Endothelial cell (in vitro differentiated cells): ENCODE measurements around the gene FGD3. TPM values are rescaled to one million over a fixed set of nuclear protein-coding genes. Genes with fewer than 3 reads are reported as not detected.

Source experiments
- DNase-seq: peaks from one replicate; pipeline ENCODE4 v3.0.0; 2021; ENCODE audit warnings: low spot score
- H3K27ac Mint-ChIP-seq: one replicate; pipeline ENCODE4 v1.8.0; 2021; ENCODE audit warnings: mixed read lengths, inconsistent platforms; ENCODE audit not compliant: unreplicated experiment
- H3K27me3 Mint-ChIP-seq: one replicate; pipeline ENCODE4 v1.8.0; 2021; ENCODE audit warnings: mild to moderate bottlenecking, moderate library complexity, mixed read lengths, inconsistent platforms; ENCODE audit not compliant: unreplicated experiment
- H3K36me3 Mint-ChIP-seq: one replicate; pipeline ENCODE4 v1.8.0; 2021; ENCODE audit warnings: mild to moderate bottlenecking, low read depth, mixed read lengths, inconsistent platforms; ENCODE audit not compliant: unreplicated experiment
- H3K4me1 Mint-ChIP-seq: one replicate; pipeline ENCODE4 v1.8.0; 2021; ENCODE audit warnings: mild to moderate bottlenecking, mixed read lengths, inconsistent platforms; ENCODE audit not compliant: unreplicated experiment
- H3K4me3 Mint-ChIP-seq: one replicate; pipeline ENCODE4 v1.8.0; 2021; ENCODE audit warnings: mild to moderate bottlenecking, mixed read lengths, inconsistent platforms; ENCODE audit not compliant: unreplicated experiment
- H3K9me3 Mint-ChIP-seq: one replicate; pipeline ENCODE4 v1.8.0; 2021; ENCODE audit warnings: mixed read lengths, inconsistent platforms; ENCODE audit not compliant: unreplicated experiment
- total RNA-seq: library from RNA; stranded (reverse); fragmentation: NEBNext Ultra II Directional; extraction: Animal tissue kit (Norgen Biotek cat#: 25700); gene quantifications from one replicate; pipeline ENCODE4 v1.2.1, GENCODE V29; 2021; ENCODE audit not compliant: unreplicated experiment
- TF ChIP-seq, protein P1 (sequence below): fragments of 200-600 bp; sonication (generic); IDR thresholded peaks from one replicate; pipeline ENCODE4 v1.5.0; 2021; ENCODE audit warnings: antibody characterized with exemption; ENCODE audit not compliant: unreplicated experiment

Gene FGD3
- total RNA-seq, 1 donor from 2014 or later = 1.1 TPM

DNA sequence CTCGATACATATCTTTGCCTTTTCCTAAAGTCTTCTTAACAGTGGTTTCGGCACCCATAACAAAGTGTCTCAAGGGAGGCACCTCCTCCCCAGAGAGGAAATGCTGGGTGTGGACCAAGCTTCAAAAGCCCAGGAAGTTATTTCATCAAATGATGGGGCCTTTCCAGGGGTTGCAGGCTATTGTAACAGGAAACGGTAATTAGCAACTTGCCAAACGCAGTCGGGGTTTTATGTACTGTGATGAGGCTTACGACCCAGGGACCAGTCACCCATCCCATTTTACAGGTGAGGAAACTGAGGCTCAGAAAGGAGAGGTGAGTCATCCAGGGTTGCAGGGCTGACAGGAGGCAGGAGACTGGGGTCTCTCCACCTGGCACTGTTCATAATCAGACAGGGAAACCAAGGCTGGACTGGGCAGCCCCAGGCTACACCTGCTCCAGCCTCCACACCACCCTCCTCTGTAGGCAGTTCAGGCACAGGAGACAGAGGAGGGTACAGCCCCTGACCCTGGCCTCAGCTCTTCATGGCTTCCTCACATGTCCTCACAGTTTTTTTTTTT lies 81.2 kb downstream of the FGD3 start:
- peaks cover 4% of the 10 kb centered on the region for H3K36me3 Mint-ChIP-seq
- H3K27me3 Mint-ChIP-seq = peaks cover 6% of the 10 kb centered on the region
- no peak overlapping the region for H3K4me3 Mint-ChIP-seq
- peaks cover 9% of the 10 kb centered on the region for H3K4me1 Mint-ChIP-seq
- TF ChIP-seq, protein P1, sequence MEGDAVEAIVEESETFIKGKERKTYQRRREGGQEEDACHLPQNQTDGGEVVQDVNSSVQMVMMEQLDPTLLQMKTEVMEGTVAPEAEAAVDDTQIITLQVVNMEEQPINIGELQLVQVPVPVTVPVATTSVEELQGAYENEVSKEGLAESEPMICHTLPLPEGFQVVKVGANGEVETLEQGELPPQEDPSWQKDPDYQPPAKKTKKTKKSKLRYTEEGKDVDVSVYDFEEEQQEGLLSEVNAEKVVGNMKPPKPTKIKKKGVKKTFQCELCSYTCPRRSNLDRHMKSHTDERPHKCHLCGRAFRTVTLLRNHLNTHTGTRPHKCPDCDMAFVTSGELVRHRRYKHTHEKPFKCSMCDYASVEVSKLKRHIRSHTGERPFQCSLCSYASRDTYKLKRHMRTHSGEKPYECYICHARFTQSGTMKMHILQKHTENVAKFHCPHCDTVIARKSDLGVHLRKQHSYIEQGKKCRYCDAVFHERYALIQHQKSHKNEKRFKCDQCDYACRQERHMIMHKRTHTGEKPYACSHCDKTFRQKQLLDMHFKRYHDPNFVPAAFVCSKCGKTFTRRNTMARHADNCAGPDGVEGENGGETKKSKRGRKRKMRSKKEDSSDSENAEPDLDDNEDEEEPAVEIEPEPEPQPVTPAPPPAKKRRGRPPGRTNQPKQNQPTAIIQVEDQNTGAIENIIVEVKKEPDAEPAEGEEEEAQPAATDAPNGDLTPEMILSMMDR = no peak
- no peaks in the 10 kb centered on the region for H3K9me3 Mint-ChIP-seq
- DNase-seq = no peak
- H3K27ac Mint-ChIP-seq = no peak overlapping the region

DNA sequence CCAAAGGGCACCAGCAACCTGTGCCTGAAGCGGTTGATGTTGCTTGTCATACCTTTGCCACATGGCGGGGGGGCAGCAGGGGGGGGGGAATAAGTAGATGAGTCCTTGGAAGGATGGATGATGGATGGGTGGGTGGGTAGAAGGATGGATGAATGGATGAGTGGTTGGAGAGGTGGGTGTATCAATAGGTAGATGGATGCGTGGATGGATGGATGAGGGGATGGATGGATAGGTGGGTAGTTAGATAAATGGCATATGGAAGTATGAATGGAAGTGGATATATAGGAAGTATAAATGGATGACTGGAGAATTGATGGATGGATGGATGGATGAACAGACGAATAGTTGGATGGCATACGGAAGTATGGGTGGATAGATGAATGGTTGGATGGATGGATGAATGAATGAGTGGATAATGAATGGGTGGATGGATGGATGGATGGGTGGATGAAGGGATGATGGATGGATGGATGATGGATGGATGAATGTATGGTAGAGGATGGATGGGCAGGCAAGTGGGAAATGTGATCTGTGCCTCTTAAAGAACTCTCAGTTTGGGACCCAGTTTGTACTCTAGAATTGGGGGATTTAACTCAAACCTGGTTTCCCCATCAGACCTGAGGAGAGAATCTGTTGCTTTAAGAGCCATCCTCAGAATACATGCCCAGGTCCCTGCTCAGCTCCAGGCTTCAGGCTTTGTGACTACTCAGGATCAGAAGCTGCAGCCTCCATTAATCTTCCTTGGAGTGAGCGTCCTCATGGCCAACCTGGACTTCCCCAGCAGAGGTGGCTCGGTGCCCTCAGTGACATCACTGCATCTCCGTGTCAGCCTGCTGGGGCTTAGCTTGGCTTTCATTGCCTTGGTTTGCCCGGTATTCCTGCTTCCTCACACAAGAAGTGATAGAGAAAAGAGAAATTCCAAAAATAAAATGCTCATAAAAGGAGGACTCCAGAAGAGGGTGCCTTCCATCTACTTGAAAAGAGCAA lies 83.6 kb downstream of the FGD3 start:
- TF ChIP-seq, protein P1 = no peak
- no peak overlapping the region for H3K27ac Mint-ChIP-seq
- H3K4me1 Mint-ChIP-seq = peaks cover 10% of the 10 kb centered on the region
- DNase-seq = no peak
- H3K4me3 Mint-ChIP-seq = no peak overlapping the region
- peaks cover 10% of the 10 kb centered on the region for H3K27me3 Mint-ChIP-seq
- peaks cover 4% of the 10 kb centered on the region for H3K36me3 Mint-ChIP-seq
- H3K9me3 Mint-ChIP-seq = no peaks in the 10 kb centered on the region

DNA sequence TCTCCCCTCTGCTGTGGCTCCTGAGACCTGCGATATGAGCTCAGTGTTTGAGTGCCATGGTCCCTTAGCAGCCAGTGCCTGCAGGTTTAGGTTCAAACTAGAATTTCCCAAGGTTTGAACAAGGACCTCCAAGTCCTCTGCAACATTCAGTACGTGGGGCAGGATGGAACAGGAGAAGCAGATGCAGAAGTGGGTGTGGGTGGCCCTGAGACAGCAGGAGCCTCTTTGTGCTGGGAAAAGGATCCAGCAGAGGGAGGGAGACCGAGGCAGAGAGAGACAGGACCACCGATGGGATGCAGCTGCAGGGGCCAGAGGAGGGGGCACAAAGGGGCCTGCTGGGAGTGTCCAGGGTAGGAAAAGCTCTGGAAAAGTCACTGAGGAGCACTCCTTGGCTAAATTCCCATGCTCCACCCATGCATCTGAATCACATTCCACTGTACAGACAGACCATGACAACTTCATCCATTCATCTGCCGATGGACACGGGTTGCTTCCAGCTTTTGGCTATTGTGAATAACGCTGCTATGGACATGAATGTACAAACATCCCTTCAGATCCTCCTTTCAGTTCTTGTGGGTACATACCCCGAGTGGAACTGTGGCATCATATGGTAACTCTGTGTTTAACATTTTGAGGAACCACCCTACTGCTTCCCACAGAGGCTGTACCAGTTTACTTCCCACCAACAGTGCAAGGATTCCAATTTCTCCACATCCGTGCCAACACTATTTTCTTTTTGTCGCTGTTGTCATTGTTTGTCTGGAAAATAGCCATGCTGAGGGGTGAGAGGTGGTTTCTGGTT lies 84.5 kb downstream of the FGD3 start:
- no peak overlapping the region for H3K4me3 Mint-ChIP-seq
- peaks cover 10% of the 10 kb centered on the region for H3K4me1 Mint-ChIP-seq
- no peak overlapping the region for H3K27ac Mint-ChIP-seq
- H3K27me3 Mint-ChIP-seq = peaks cover 10% of the 10 kb centered on the region
- H3K36me3 Mint-ChIP-seq = peaks cover 4% of the 10 kb centered on the region
- no peak for DNase-seq
- H3K9me3 Mint-ChIP-seq = no peaks in the 10 kb centered on the region
- TF ChIP-seq, protein P1 = no peak

DNA sequence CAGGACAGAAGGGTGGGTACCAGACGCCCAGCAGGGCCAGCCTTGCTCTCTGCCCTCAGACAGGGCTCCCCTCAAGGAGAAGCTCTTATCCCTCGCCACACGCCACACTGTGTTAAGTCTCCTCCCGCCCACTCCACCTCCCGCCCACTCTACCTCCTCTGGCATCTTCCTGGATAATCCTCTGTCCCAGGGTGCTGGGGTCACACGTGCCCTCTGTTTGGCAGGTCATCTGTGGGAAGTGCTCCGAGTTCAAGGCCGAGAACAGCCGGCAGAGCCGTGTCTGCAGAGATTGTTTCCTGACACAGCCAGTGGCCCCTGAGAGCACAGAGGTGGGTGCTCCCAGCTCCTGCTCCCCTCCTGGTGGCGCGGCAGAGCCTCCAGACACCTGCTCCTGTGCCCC lies 85.2 kb downstream of the FGD3 start:
- TF ChIP-seq, protein P1 = no peak
- H3K4me1 Mint-ChIP-seq = peaks cover 10% of the 10 kb centered on the region
- no peak overlapping the region for H3K4me3 Mint-ChIP-seq
- H3K27me3 Mint-ChIP-seq = peaks cover 10% of the 10 kb centered on the region
- peaks cover 4% of the 10 kb centered on the region for H3K36me3 Mint-ChIP-seq
- H3K27ac Mint-ChIP-seq = no peak overlapping the region
- no peaks in the 10 kb centered on the region for H3K9me3 Mint-ChIP-seq
- DNase-seq = no peak
